ENCODE data around the gene GARRE1. TPM values are rescaled to one million over a fixed set of nuclear protein-coding genes. Genes with fewer than 3 reads are reported as not detected.

GARRE1 gene
- polyA plus RNA-seq, 1 donor from 2014 or later = 15.9 TPM

DNA sequence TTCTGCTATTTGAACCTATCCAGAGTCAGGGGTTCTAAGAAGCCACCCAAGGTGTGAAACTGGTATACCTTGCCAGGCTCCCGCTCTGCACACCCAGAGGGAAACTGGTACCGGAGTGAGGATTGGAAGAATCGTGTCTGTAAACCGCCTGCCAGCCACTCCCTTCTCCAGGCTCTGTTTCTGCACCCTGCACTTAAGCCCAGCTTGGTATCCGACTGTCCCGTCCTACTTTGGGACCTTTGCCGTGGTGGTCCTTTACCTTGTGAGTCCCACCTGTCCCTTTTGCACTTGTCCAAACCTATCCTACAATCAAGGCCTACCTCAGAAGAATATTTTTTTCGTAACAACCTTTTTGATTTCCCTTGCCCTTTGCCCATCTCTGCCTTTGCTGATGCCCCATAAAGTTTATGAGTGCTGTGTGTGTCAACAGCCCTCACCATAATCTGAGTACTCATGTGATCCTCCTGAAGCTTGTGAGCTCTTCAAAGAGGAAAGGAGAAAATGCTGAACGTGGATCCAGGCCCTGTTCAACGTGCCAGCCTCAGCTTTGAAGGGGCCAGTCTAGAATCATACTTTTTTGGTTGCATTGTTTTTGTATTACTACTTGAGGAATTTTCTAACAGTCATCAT, 44.7 kb downstream of the GARRE1 start:
- Histone ChIP-seq H3K79me2 (replicated peaks; ENCODE audit: insufficient read depth, low read length) (no peaks in the 10 kb centered on the region), H3K27ac (ENCODE audit: low read length) (no peak overlapping the region), H3K4me3 (ENCODE audit: low read length) (no peak overlapping the region), H3K27me3 (ENCODE audit: insufficient read depth, low read depth, low read length) (no peaks in the 10 kb centered on the region), H4K20me1 (ENCODE audit: insufficient read depth) (no peaks in the 10 kb centered on the region), H3F3A (ENCODE audit: insufficient read depth, low read length, poor library complexity, severe bottlenecking) (no peaks in the 10 kb centered on the region), H3K9me2 (ENCODE audit: insufficient read depth, low read length) (no peaks in the 10 kb centered on the region), H3K9me3 (ENCODE audit: low read length) (no peaks in the 10 kb centered on the region), H3K36me3 (ENCODE audit: insufficient read depth, low read length) (peaks cover 4% of the 10 kb centered on the region), H2AFZ (ENCODE audit: low read depth, low read length) (no peak overlapping the region), H3K4me2 (ENCODE audit: low read length) (no peak overlapping the region), H3K9ac (ENCODE audit: low read length) (no peak overlapping the region)
- TF ChIP-seq RAD21 (conservative IDR thresholded peaks at IDR 0.05) (no peak), EP300 (conservative IDR thresholded peaks at IDR 0.05; ENCODE audit: poor library complexity, severe bottlenecking) (no peak), MXI1 (conservative IDR thresholded peaks at IDR 0.05; ENCODE audit: poor library complexity, severe bottlenecking) (no peak), POLR2AphosphoS5 (IDR thresholded peaks at IDR 0.05) (no peak), SMC3 (conservative IDR thresholded peaks at IDR 0.05; ENCODE audit: poor library complexity) (no peak), TAF1 (IDR thresholded peaks at IDR 0.05; ENCODE audit: low read depth) (no peak), EZH2 (IDR thresholded peaks at IDR 0.05; ENCODE audit: borderline replicate concordance, insufficient read depth, low read length, poor library complexity, severe bottlenecking) (no peak)
- TF ChIP-seq, protein P1, sequence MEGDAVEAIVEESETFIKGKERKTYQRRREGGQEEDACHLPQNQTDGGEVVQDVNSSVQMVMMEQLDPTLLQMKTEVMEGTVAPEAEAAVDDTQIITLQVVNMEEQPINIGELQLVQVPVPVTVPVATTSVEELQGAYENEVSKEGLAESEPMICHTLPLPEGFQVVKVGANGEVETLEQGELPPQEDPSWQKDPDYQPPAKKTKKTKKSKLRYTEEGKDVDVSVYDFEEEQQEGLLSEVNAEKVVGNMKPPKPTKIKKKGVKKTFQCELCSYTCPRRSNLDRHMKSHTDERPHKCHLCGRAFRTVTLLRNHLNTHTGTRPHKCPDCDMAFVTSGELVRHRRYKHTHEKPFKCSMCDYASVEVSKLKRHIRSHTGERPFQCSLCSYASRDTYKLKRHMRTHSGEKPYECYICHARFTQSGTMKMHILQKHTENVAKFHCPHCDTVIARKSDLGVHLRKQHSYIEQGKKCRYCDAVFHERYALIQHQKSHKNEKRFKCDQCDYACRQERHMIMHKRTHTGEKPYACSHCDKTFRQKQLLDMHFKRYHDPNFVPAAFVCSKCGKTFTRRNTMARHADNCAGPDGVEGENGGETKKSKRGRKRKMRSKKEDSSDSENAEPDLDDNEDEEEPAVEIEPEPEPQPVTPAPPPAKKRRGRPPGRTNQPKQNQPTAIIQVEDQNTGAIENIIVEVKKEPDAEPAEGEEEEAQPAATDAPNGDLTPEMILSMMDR (IDR thresholded peaks at IDR 0.05; ENCODE audit: poor library complexity, severe bottlenecking) = no peak
- TF ChIP-seq, protein P2, sequence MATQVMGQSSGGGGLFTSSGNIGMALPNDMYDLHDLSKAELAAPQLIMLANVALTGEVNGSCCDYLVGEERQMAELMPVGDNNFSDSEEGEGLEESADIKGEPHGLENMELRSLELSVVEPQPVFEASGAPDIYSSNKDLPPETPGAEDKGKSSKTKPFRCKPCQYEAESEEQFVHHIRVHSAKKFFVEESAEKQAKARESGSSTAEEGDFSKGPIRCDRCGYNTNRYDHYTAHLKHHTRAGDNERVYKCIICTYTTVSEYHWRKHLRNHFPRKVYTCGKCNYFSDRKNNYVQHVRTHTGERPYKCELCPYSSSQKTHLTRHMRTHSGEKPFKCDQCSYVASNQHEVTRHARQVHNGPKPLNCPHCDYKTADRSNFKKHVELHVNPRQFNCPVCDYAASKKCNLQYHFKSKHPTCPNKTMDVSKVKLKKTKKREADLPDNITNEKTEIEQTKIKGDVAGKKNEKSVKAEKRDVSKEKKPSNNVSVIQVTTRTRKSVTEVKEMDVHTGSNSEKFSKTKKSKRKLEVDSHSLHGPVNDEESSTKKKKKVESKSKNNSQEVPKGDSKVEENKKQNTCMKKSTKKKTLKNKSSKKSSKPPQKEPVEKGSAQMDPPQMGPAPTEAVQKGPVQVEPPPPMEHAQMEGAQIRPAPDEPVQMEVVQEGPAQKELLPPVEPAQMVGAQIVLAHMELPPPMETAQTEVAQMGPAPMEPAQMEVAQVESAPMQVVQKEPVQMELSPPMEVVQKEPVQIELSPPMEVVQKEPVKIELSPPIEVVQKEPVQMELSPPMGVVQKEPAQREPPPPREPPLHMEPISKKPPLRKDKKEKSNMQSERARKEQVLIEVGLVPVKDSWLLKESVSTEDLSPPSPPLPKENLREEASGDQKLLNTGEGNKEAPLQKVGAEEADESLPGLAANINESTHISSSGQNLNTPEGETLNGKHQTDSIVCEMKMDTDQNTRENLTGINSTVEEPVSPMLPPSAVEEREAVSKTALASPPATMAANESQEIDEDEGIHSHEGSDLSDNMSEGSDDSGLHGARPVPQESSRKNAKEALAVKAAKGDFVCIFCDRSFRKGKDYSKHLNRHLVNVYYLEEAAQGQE (IDR thresholded peaks at IDR 0.05; ENCODE audit: borderline replicate concordance) = no peak

DNA sequence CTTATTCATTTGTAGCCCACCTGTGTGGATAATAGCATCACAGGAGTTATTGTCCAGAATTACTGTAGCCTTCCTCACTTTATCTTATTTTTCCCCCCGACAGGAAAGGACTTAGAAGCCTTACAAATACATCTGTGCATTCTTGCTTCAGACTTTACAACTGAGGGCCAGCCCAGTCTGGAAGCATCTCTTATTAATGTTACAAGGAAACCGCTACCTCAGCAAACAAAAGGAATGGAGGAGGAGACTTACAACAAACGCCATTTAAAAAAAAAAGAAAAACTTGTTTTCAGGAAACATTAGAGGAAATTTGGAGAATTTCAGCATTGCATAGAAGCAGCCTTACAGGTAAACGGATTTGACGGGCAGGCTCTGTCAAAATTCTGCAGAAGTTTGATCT, 45.2 kb downstream of the GARRE1 start:
- no peak overlapping the region for H3K27ac ChIP-seq (ENCODE audit: low read length)
- H3K9me3 ChIP-seq (ENCODE audit: low read length) = no peaks in the 10 kb centered on the region
- no peaks in the 10 kb centered on the region for H3K9me2 ChIP-seq (ENCODE audit: insufficient read depth, low read length)
- no peak overlapping the region for H3K4me2 ChIP-seq (ENCODE audit: low read length)
- no peak overlapping the region for H3K9ac ChIP-seq (ENCODE audit: low read length)
- H3K27me3 ChIP-seq (ENCODE audit: insufficient read depth, low read depth, low read length) = no peaks in the 10 kb centered on the region
- no peak overlapping the region for H2AFZ ChIP-seq (ENCODE audit: low read depth, low read length)
- H3F3A ChIP-seq (ENCODE audit: insufficient read depth, low read length, poor library complexity, severe bottlenecking) = no peaks in the 10 kb centered on the region
- no peaks in the 10 kb centered on the region for H4K20me1 ChIP-seq (ENCODE audit: insufficient read depth)
- H3K4me3 ChIP-seq (ENCODE audit: low read length) = no peak overlapping the region
- TF ChIP-seq SMC3 (conservative IDR thresholded peaks at IDR 0.05; ENCODE audit: poor library complexity) = no peak
- no peak for TF ChIP-seq EP300 (conservative IDR thresholded peaks at IDR 0.05; ENCODE audit: poor library complexity, severe bottlenecking)
- no peak for TF ChIP-seq MXI1 (conservative IDR thresholded peaks at IDR 0.05; ENCODE audit: poor library complexity, severe bottlenecking)
- TF ChIP-seq, protein P2 (IDR thresholded peaks at IDR 0.05; ENCODE audit: borderline replicate concordance) = no peak
- TF ChIP-seq, protein P1 (IDR thresholded peaks at IDR 0.05; ENCODE audit: poor library complexity, severe bottlenecking) = no peak
- TF ChIP-seq EZH2 (IDR thresholded peaks at IDR 0.05; ENCODE audit: borderline replicate concordance, insufficient read depth, low read length, poor library complexity, severe bottlenecking) = no peak
- TF ChIP-seq POLR2AphosphoS5 (IDR thresholded peaks at IDR 0.05) = no peak
- TF ChIP-seq TAF1 (IDR thresholded peaks at IDR 0.05; ENCODE audit: low read depth) = no peak
- TF ChIP-seq RAD21 (conservative IDR thresholded peaks at IDR 0.05) = no peak
- H3K36me3 ChIP-seq (ENCODE audit: insufficient read depth, low read length) = peaks cover 4% of the 10 kb centered on the region
- H3K79me2 ChIP-seq (replicated peaks; ENCODE audit: insufficient read depth, low read length) = no peaks in the 10 kb centered on the region
